HG03064 (cell line): ENCODE data around the gene FAM236C.
"Not testable (repeated sequence)": the region's sequence is repeated elsewhere in the genome, so short reads cannot be mapped to it uniquely, and the experiment has no call there.

ENCODE experiments used
- ATAC-seq: cut with Tn5 transposase; IDR thresholded peaks from one replicate; pipeline ENCODE4 v1.9.1; 2021; ENCODE audit warnings: low read depth; ENCODE audit not compliant: unreplicated experiment

FAM236C gene

DNA sequence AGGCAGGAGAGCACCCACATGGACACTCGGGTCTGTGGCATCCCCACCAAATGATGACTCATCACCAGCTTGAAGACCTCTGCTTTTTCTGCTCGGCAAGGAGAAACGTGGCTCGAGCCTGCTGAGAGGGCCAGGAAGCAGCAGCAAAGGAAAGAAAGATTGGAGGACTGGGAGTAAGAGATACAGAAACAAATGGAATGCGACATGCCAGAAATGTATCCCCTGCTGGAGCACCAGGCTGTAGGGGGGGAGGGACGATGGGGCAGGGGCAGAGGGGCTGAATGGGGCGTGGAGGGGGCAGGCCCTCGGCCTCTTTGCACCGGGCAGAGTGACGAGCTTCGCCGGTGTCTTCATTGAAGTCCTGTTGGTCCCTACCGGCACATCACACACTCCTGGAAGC, at the start of gene FAM236C:
FAM236C (plus strand) TSS at position 301 of the 400 bp plus-strand sequence. CDS start 100 bp downstream, outside the sequence.
- not testable (repeated sequence) for ATAC-seq

DNA sequence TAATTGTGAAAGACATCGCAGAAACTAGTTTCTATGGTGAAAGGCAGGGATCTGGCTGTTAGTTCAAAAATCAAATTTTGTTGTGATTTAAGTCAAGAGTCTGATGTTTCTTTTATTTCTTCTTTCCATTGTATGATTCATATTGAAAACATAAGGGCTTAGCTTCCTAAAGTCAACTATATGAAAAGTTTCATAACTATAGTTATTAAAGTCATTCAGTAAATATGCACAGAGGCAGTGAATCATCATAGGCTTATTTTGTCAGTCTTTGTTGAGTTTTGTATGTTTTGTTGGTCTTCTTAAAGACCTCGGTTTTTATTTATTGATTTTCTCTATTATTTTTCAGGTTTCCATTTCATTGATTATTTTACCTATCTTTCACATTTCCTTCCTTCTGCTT, 29.5 kb upstream of the FAM236C start:
- not testable (repeated sequence) for ATAC-seq

DNA sequence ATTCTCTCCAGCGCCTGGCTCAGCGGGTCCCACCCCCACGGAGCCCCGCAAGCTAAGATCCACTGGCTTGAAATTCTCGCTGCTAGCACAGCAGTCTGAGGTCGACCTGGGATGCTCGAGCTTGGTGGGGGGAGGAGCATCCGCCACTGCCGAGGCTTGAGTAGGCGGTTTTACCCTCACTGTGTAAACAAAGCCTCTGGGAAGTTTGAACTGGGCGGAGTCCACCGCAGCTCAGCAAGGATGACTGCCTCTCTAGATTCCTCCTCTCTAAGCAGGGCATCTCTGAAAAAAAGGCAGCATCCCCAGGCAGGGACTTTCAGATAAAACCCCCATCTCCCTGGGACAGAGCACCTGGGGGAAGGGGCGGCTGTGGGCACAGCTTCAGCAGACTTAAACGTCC, 22.7 kb upstream of the FAM236C start:
- ATAC-seq, result not testable (repeated sequence)

DNA sequence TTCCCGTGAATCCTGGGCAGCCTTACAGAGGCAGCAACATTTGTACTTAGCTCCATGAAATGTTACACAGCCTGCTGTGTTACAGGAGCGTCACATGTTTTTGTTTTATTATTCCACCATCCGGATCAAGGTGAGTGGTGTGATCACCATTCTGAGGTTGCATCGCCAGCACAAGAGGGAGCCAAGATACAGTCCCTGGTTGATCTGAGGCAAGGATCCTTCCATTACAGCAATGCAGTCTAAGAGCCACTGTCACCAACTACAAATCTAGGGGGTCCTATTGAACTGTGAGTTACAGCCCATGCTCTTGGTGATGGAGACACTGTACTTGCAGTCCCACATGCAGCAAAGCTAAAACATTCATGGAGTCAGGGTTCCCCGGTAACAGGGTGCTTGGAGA, 3.7 kb downstream of the FAM236C start:
- ATAC-seq, result not testable (repeated sequence)

DNA sequence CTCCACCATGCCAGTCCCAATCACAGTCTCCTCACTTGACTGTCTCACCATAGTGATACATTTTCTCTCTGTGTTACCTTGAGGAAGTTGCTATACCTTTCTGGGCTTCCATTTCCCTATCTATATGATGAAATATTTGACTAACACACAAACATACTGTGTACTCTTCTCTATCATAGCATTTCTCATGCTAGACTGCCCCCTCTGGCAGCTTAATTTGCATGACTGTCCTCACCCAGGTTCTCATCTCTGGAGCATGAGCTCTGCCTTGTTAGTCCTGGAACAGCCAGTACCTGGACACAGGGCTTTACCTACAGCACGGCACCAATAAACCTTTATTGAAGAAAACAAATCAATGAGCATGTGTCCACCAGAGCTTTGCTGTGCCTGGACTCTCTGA, 19.9 kb downstream of the FAM236C start:
- not testable (repeated sequence) for ATAC-seq

DNA sequence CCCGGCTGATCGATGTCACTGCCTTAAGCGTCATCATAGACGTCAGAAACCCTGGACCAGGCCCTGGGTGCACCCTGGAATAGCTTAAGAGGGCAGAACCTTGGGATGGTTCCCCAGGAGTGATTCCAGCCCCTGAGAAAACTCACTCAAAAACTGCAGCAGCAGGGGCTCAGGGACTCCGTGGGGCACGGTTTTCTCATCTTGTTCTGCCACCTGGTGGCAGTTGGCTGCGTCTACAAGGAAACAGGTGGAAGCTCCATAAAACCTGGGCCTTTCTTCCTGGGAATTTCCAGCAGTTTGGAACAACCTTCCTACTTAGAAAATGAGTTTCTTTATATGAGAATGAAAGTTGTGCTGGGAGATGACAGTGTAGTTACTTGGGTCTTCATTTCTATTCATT, 24.0 kb downstream of the FAM236C start:
- ATAC-seq, result not testable (repeated sequence)

DNA sequence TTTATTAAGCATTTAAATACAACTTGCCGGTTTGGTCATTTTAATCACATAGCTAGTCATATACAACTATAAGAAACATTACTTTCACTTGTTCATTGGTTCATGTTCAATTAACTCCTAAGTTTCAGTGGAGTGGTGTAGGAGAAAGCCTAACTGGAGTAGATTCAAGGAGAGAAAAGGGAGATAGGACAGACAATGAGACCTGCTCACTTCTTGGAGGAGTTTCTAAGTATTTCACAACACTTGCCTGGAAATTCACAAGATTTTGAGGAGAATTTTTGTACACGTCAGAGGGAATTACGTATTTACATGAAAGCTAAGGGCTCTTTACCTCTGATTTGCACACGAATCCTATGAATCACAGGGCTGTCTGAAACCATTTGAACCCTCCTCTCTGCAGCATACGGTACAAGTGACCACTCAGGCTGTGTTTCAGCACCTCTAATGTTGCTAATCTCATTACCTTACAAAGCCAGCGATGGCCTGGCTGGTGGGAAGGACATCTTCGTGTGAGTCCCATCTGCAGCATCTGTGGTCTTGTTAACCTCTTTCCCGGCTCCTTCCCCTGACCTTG, 24.6 kb downstream of the FAM236C start:
- ATAC-seq, result not testable (repeated sequence)

DNA sequence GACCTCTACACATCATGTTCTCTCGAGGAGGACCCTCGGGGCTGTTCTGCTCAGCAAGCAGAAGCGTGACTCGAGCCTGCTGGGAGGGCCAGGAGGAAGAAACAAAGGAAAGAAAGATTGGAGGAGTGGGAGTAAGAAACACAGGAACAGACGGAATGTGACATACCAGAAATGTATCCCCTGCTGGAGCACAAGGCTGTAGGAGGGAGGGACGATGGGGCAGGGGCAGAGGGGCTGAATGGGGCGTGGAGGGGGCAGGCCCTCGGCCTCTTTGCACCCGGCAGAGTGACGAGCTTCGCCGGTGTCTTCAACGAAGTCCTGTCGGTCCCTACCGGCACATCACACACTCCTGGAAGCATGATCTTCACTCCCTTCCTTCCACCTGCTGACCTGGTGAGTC, 25.5 kb downstream of the FAM236C start, which contains the start of gene FAM236A:
FAM236A (plus strand) TSS at position 301 of the 400 bp plus-strand sequence; CDS start at position 358, 57 bp downstream.
- not testable (repeated sequence) for ATAC-seq

DNA sequence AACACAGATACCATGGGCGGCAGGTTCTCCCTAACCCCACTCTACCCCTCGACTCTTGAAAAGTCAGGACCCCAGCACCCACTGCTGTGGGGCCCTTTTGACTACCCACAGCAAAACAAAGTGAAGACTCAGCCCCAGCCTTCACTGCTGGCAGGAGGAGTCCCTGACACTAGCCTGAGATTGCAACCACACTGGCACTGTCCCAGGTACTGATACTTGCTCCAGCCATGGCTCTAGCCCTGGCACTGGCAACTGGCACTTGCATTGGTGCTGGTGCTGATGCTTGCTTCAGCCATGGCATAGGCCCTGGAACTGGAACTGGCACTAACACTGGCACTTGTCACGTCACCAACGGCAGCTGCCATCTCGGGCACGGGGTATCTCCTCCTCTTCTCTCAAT, 29.9 kb downstream of the FAM236C start:
- ATAC-seq, result not testable (repeated sequence)

DNA sequence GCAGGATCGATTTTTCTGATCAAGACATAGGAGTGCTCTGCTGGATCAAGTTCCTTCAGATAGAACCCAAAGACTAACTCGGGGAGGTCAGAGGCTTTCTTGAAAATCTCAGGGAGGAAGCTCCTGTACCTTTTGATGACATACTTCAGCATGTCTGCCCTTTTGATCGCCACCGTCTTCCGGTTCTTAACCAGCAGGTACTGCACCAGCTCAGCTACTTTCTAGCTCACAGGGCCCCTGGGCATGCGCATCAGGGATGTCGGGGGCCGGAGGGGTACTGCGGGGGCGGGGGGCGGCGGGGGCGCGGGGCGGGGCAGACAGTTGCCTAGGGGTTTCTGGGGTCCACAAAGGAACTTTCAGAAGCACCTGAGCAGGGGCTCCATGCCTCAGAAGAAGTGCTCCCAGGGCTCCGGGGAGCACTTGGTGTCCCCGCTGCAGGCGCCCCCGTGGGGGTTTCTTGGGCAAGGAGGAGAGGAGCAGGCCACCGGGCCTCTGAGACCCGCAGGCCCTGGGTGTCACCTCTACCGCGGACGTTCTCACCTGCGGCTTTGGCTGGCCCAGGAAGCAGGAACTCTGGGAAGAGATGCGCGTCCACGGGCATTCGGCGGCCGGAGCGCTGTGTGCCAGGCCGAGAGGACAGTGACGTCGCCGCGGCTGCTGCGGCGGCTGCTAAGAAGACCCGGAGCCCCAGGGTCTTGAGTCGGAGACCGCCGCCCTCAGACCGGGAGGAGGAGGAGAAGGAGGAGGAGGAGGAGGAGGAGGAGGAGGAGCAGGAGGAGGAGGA, 30.8 kb downstream of the FAM236C start:
- ATAC-seq, result peak; percentile 66

DNA sequence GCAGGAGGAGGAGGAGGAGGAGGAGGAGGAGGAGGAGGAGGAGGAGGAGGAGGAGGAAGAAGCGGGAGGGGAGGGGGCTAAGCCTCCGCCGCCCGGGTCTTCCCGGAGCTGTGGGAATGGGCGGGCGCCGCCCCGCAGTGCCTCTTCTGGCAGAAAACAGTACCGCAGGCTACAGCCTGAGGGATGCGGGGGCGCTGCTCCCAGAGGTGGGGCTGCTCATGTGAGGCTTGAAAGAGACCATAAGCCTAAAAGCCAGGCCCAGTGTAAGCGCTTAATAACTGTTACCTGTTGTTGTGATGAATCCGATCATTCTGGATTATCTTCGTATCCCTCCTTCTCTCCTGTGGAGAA, 31.4 kb downstream of the FAM236C start, which contains the start of gene DMRTC1:
DMRTC1 (minus strand) TSS at position 19 of the 351 bp plus-strand sequence. CDS start 68,143 bp downstream, outside the sequence.
- ATAC-seq, result peak; percentile 71

DNA sequence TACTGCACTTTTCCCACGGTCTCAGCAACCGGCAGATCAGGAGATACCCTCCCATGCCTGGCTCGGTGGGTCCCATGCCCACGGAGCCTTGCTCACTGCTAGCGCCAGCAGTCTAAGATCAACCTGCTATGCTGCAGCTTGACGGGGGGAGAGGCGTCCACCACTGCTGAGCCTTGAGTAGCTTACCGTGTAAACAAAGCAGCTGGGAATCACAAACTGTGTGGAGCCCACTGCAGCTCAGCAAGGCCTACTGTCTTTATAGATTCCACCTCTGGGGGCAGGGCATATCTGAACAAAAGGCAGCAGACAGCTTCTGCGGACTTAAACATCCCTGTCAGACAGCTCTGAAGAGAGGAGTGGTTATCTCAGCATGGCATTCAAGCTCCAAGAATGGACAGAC, 47.6 kb downstream of the FAM236C start:
- not testable (repeated sequence) for ATAC-seq
